Heart right ventricle (tissue), 16 donors: ENCODE results near the gene CATSPERE. TPM values are rescaled to one million over a fixed set of nuclear protein-coding genes. Genes with fewer than 3 reads are reported as not detected.

Experiments
- ATAC-seq, 8 donors: fragments of 200-7000 bp; cut with Tn5 transposase; one replicate each; pipeline ENCODE4 v1.9.1; 2020; ENCODE audit warnings: mild to moderate bottlenecking in 8 of 8, moderate library complexity in 8 of 8, moderate number of reproducible peaks in 1 of 8
- DNase-seq, 2 donors: peaks; one replicate each; pipeline ENCODE4 v3.0.0-alpha.2; 2020
- H3K27ac ChIP-seq, 10 donors: fragments of 200-600 bp; sonication (generic) in 2 of 10; one replicate each; pipeline versions ENCODE4 v1.5.0 to v1.8.0; 2020 to 2022; ENCODE audit warnings: mild to moderate bottlenecking in 3 of 10
- H3K27me3 ChIP-seq, 7 donors: fragments of 200-600 bp; one replicate each; pipeline ENCODE4 v1.8.0; 2021 to 2022; ENCODE audit warnings: mild to moderate bottlenecking in 2 of 7
- H3K36me3 ChIP-seq, 9 donors: fragments of 200-600 bp; sonication (generic) in 1 of 9; one replicate each; pipeline versions ENCODE4 v1.5.0 to v1.8.0; 2020 to 2022; ENCODE audit warnings: mild to moderate bottlenecking in 2 of 9
- H3K4me1 ChIP-seq, 9 donors: fragments of 200-600 bp; sonication (generic) in 1 of 9; one replicate each; pipeline versions ENCODE4 v1.5.0 to v1.8.0; 2020 to 2022; ENCODE audit warnings: mild to moderate bottlenecking in 4 of 9
- H3K4me3 ChIP-seq, 10 donors: fragments of 200-600 bp; sonication (generic) in 2 of 10; one replicate each; pipeline versions ENCODE4 v1.5.0 to v1.8.0; 2020 to 2022; ENCODE audit warnings: mild to moderate bottlenecking in 7 of 10, moderate library complexity in 2 of 10
- H3K9me3 ChIP-seq, 11 donors: fragments of 200-600 bp in 10 of 11; sonication (generic) in 2 of 11; one replicate each; pipeline versions ENCODE4 v1.5.0 to v1.8.0; 2013 to 2022; ENCODE audit warnings: mild to moderate bottlenecking in 2 of 11, control low read depth in 1 of 11, moderate library complexity in 1 of 11
- WGBS, 2 donors: extraction: QIAGEN DNeasy Blood & Tissue Kit; methylation state at CpG; one replicate each; pipeline ENCODE4 v1.1.7; 2013; ENCODE audit warnings: inconsistent platforms in 1 of 2; 5-methylcytosine and 5-hydroxymethylcytosine counted together
- intact Hi-C, 10 donors: fragments of 100-400 bp; cut with DNase I; formaldehyde crosslinking; loops; one replicate each; pipeline versions ENCODE4 v1.11.1 to v1.14.2; 2022
- polyA plus RNA-seq, 2 donors: library from polyadenylated mRNA; stranded (reverse); fragments of 200-250 nt; gene quantifications; one replicate each; pipeline ENCODE4 v1.2.3, GENCODE V29; 2013
- total RNA-seq, 10 donors: library from RNA; stranded (reverse); fragmentation: NEBNext Ultra II Directional in 3 of 10; extraction: Animal tissue kit (Norgen Biotek cat#: 25700) in 3 of 10; gene quantifications; one replicate each; pipeline versions ENCODE4 v1.2.1 to v1.2.4, GENCODE V29; 2021 to 2023
- TF ChIP-seq, protein P1 (sequence below), 9 donors: fragments of 200-600 bp; sonication (generic) in 2 of 9; IDR thresholded peaks; one replicate each; pipeline versions ENCODE4 v1.5.0 to v1.8.0; 2021 to 2022; ENCODE audit warnings: antibody characterized with exemption in 9 of 9, mild to moderate bottlenecking in 5 of 9, moderate library complexity in 1 of 9
- donor health status: Arrhythmogenic right ventricular cardiomyopathy.
- donor health status: ischemic (EF 13 %, LVEDD 7.1; RV severe dilation, severe dysfunction).
- donor health status: healthy with polysubstance abuse.
- donor health status: DM: no; HTN: yes; CAD: no.
- donor health status: DM: no; HTN: no; CAD: no.
- donor health status: ischemic (EF 25% LVEDD 6.9; RV normal size, moderate dysfunction).
- donor health status: ischemic (EF 25% LVEDD 5.7; RV mildly dilated, moderate dysfunction).
- donor health status: healthy.
- donor health status: DM: yes; HTN: yes; CAD: no.
- donor health status: Ischemic cardiomyopathy.
- donor health status: ischemic (EF 35%, LVEDD 5.7; RV mildly dilated, moderate dysfunction).
- donor health status: nonischemic (EF 11% LVEDD 7.7; RV severe dilation, severe dysfunction).
- donor health status: DM: yes; HTN: yes; CAD: no.
- donor health status: PGD.
- donor health status: ischemic (EF 29% LVEDD 5.4; RV normal size, mild dysfunction).
- donor health status: nonischemic (EF 23%, LVEDD 6.1; RV moderate dilation, normal function).

The CATSPERE gene
- total and polyA plus RNA-seq, 12 donors = 0.07 to 0.83 (median 0.26) TPM; not detected in 1

DNA sequence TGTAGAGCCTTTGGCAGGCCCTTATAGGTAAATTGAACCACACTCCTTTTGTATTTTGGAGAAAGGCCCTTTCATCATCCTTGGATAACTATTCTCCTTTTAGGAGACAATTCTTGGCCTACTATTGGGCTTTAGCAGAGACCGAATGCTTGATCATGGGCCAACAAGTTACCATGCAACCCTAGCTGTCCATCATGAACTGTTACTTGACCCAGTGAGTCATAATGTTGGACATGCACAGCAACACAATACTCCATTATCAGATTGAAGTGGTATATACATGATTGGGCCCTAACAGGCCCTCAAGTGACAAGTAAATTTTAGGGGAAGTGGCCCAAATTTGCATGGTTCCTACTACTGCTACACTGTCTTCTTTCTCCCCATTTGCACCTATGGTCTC is 84.4 kb downstream of the CATSPERE start:
- Histone ChIP-seq H3K27me3 (no peaks in the 10 kb centered on the region), H3K9me3 (peaks cover 0 to 52% (median 20%) of the 10 kb centered on the region in 11 donors), H3K27ac (no peak overlapping the region), H3K4me1 (no peaks in the 10 kb centered on the region), H3K36me3 (no peaks in the 10 kb centered on the region), H3K4me3 (no peak overlapping the region)
- WGBS, 2 donors = 96 to 97% methylated on average over 1 of the region's 1 CpG
- TF ChIP-seq, protein P1, sequence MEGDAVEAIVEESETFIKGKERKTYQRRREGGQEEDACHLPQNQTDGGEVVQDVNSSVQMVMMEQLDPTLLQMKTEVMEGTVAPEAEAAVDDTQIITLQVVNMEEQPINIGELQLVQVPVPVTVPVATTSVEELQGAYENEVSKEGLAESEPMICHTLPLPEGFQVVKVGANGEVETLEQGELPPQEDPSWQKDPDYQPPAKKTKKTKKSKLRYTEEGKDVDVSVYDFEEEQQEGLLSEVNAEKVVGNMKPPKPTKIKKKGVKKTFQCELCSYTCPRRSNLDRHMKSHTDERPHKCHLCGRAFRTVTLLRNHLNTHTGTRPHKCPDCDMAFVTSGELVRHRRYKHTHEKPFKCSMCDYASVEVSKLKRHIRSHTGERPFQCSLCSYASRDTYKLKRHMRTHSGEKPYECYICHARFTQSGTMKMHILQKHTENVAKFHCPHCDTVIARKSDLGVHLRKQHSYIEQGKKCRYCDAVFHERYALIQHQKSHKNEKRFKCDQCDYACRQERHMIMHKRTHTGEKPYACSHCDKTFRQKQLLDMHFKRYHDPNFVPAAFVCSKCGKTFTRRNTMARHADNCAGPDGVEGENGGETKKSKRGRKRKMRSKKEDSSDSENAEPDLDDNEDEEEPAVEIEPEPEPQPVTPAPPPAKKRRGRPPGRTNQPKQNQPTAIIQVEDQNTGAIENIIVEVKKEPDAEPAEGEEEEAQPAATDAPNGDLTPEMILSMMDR (IDR thresholded peaks at IDR 0.05) = no peak
- no peak for DNase-seq
- intact Hi-C loops = no loop called here
- no peak for ATAC-seq

DNA sequence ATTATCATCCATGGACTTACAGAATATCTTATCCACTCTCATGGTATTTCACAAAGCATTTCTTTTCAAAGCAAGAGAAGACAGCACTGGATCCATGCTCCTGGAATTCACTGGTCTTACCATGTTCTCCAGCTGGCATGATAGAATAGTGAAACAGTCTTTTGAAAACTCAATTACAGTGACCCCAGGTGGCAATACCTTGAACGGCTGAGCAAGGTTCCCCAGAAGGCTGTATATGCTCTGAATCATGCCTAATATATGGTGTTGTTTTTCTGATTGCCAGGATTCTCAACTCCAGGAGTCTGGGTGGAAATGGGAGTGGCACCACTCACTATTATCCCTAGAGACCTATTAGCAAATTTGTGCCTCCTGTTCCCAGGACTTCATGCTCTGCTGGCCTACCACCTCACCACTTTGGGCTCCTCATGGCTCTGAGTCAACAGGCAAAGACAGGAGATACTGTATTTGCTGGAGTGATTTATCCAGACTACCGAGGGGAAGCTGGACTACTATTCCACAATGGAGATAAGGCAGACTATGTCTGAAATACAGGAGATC is 87.6 kb downstream of the CATSPERE start:
- Histone ChIP-seq H3K9me3 (peaks cover 0 to 43% (median 20%) of the 10 kb centered on the region in 11 donors), H3K27ac (no peak overlapping the region), H3K36me3 (no peaks in the 10 kb centered on the region), H3K4me3 (no peak overlapping the region), H3K27me3 (no peaks in the 10 kb centered on the region), H3K4me1 (no peaks in the 10 kb centered on the region)
- intact Hi-C loops = no loop called here
- TF ChIP-seq, protein P1 (IDR thresholded peaks at IDR 0.05) = no peak
- WGBS, 2 donors = 67 to 73% methylated on average over 2 of the region's 2 CpGs
- no peak for DNase-seq
- ATAC-seq = no peak

DNA sequence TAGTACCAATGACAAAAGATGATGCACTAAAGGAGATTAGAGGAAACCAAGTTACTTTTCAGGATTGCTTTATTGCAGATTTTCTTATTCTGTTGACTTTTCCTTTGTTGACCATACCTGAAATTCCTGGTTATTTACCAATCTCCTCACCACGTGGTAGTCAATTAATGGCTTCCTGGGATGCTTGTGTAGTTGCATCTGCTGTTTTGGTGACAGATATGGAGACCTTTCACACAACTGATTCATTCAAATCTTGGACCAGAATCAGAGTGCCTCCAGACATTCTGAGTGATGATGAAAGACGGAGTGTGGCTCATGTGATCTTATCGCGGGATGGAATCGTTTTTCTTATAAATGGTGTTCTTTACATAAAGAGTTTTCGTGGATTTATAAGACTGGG is 91.3 kb downstream of the CATSPERE start:
- WGBS, 2 donors = 77 to 82% methylated on average over 6 of the region's 6 CpGs
- no peak overlapping the region for H3K4me3 ChIP-seq
- DNase-seq (no peak), ATAC-seq (no peak)
- TF ChIP-seq, protein P1 (IDR thresholded peaks at IDR 0.05) = no peak
- H3K27me3 ChIP-seq = no peaks in the 10 kb centered on the region
- no peak overlapping the region for H3K27ac ChIP-seq
- no peaks in the 10 kb centered on the region for H3K4me1 ChIP-seq
- intact Hi-C loops = no loop called here
- peaks cover 0 to 43% (median 25%) of the 10 kb centered on the region in 11 donors for H3K9me3 ChIP-seq
- H3K36me3 ChIP-seq = no peaks in the 10 kb centered on the region

DNA sequence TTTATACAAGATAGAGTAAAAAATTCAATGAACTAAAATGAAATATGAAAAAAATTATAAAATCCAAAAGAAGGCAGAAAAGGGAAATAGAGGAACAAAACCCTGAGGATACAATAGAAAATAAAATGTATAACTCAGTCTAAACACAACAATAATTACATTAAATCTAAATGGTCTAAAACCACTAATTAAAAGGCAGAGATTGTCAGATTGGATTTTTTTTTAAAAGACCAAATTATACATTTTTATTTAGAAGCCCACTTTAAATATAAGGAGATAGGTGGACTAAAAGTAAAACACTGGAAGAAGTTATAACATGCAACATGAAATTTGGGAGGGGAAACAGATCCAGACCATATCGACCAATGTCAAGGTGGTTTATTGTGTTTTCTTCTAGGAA is 95.2 kb downstream of the CATSPERE start:
- 86 to 91% methylated on average over 1 of the region's 1 CpG for WGBS, 2 donors
- no peak overlapping the region for H3K4me3 ChIP-seq
- TF ChIP-seq, protein P1 (IDR thresholded peaks at IDR 0.05) = no peak
- H3K27ac ChIP-seq = no peak overlapping the region
- no peaks in the 10 kb centered on the region for H3K36me3 ChIP-seq
- H3K4me1 ChIP-seq = no peaks in the 10 kb centered on the region
- H3K27me3 ChIP-seq = no peaks in the 10 kb centered on the region
- DNase-seq = no peak
- no peak for ATAC-seq
- peaks cover 0 to 45% (median 20%) of the 10 kb centered on the region in 11 donors for H3K9me3 ChIP-seq
- intact Hi-C loops = loop anchor here in 1 of 10 donors (5.0 kb wide), 1 partner anchor 126 kb away; no protein-coding TSS in a partner anchor
